Right lobe of liver (tissue), 4 donors: ENCODE measurements around the gene DGKZ.

Source experiments
- CTCF ChIP-seq, 4 donors: fragments of 200-600 bp in 3 of 4; fragments of 450-650 bp in 1 of 4; IDR thresholded peaks; one replicate each; pipeline versions ENCODE4 v1.5.1 to v1.8.0; 2016 to 2022; ENCODE audit warnings: antibody characterized with exemption in 4 of 4, mild to moderate bottlenecking in 2 of 4
- POLR2A ChIP-seq: fragments of 450-650 bp; IDR thresholded peaks from one replicate; pipeline ENCODE4 v1.6.1; 2017; ENCODE audit warnings: antibody characterized with exemption, mild to moderate bottlenecking
- donor health status: DM: no; HTN: no; CAD: no.
- donor health status: DM: no; HTN: no; CAD: no.
- donor health status: DM: no; HTN: yes; CAD: no.

GRCh38 chr11:46337626-46338345 is 9.5 kb upstream of the DGKZ start:
- TF ChIP-seq POLR2A = no peak
- no peak for TF ChIP-seq CTCF (IDR thresholded peaks at IDR 0.05)
